ENCODE measurements around the gene DRC7. TPM values are rescaled to one million over a fixed set of nuclear protein-coding genes. Genes with fewer than 3 reads are reported as not detected.

Gene DRC7
- total RNA-seq, 1 experiment from 2014 or later: not detected

- H3K4me1 ChIP-seq (replicated peaks): no peaks in the 10 kb centered on the region
- no peaks in the 10 kb centered on the region for H3K27me3 ChIP-seq (replicated peaks)
- H3K36me3 ChIP-seq: peaks cover 8% of the 10 kb centered on the region; the same call in 1 of the 2 replicates
- no peak overlapping the region for H3K27ac ChIP-seq
- H3K9me3 ChIP-seq (replicated peaks): no peaks in the 10 kb centered on the region
- H3K4me3 ChIP-seq: no peak overlapping the region
- DNase-seq (ENCODE audit: low read depth in 1 of 2, low spot score in 2 of 2): no peak
Measured at GRCh38 chr16:57749101-57749692, 54.6 kb downstream of the DRC7 start.

- Histone ChIP-seq H3K4me1 (replicated peaks) (no peaks in the 10 kb centered on the region), H3K9me3 (replicated peaks) (no peaks in the 10 kb centered on the region), H3K27ac (no peak overlapping the region), H3K4me3 (no peak overlapping the region), H3K27me3 (replicated peaks) (no peaks in the 10 kb centered on the region), H3K36me3 (peaks cover 10% of the 10 kb centered on the region)
- DNase-seq (ENCODE audit: low read depth in 1 of 2, low spot score in 2 of 2): no peak
Measured at GRCh38 chr16:57749856-57750452, 55.3 kb downstream of the DRC7 start.

- Histone ChIP-seq H3K27ac (no peak overlapping the region), H3K36me3 (peaks cover 19% of the 10 kb centered on the region), H3K4me3 (no peak overlapping the region), H3K4me1 (replicated peaks) (no peaks in the 10 kb centered on the region), H3K9me3 (replicated peaks) (no peaks in the 10 kb centered on the region), H3K27me3 (replicated peaks) (no peaks in the 10 kb centered on the region)
- no peak for DNase-seq (ENCODE audit: low read depth in 1 of 2, low spot score in 2 of 2)
Measured at GRCh38 chr16:57750796-57751538, 56.4 kb downstream of the DRC7 start.

- Histone ChIP-seq H3K27me3 (replicated peaks) (no peaks in the 10 kb centered on the region), H3K9me3 (replicated peaks) (no peaks in the 10 kb centered on the region), H3K27ac (no peak overlapping the region), H3K4me3 (no peak overlapping the region), H3K36me3 (peaks cover 26% of the 10 kb centered on the region), H3K4me1 (replicated peaks) (no peaks in the 10 kb centered on the region; the same call in 1 of the 2 replicates)
- no peak for DNase-seq (ENCODE audit: low read depth in 1 of 2, low spot score in 2 of 2)
Measured at GRCh38 chr16:57751539-57752202, 57.1 kb downstream of the DRC7 start.

- Histone ChIP-seq H3K27me3 (replicated peaks) (no peaks in the 10 kb centered on the region), H3K4me1 (replicated peaks) (peaks cover 4% of the 10 kb centered on the region), H3K4me3 (no peak overlapping the region), H3K36me3 (peaks cover 31% of the 10 kb centered on the region), H3K27ac (no peak overlapping the region), H3K9me3 (replicated peaks) (no peaks in the 10 kb centered on the region)
- DNase-seq (ENCODE audit: low read depth in 1 of 2, low spot score in 2 of 2): no peak
Measured at GRCh38 chr16:57752203-57752580, 57.6 kb downstream of the DRC7 start.

GRCh38 chr16:57752581-57753447 is 58.2 kb downstream of the DRC7 start:
- Histone ChIP-seq H3K9me3 (replicated peaks) (no peaks in the 10 kb centered on the region), H3K4me3 (no peak overlapping the region), H3K27me3 (replicated peaks) (no peaks in the 10 kb centered on the region), H3K27ac (no peak overlapping the region), H3K4me1 (replicated peaks) (peaks cover 10% of the 10 kb centered on the region), H3K36me3 (peaks cover 37% of the 10 kb centered on the region)
- DNase-seq (ENCODE audit: low read depth in 1 of 2, low spot score in 2 of 2): no peak

GRCh38 chr16:57753448-57754353 is 59.1 kb downstream of the DRC7 start:
- Histone ChIP-seq H3K4me3 (no peak overlapping the region), H3K27ac (no peak overlapping the region), H3K36me3 (peaks cover 46% of the 10 kb centered on the region), H3K9me3 (replicated peaks) (no peaks in the 10 kb centered on the region), H3K4me1 (replicated peaks) (peaks cover 10% of the 10 kb centered on the region), H3K27me3 (replicated peaks) (no peaks in the 10 kb centered on the region)
- DNase-seq (ENCODE audit: low read depth in 1 of 2, low spot score in 2 of 2): no peak

- H3K36me3 ChIP-seq: peaks cover 54% of the 10 kb centered on the region
- DNase-seq (ENCODE audit: low read depth in 1 of 2, low spot score in 2 of 2): no peak
Measured at GRCh38 chr16:57754354-57755060, 59.9 kb downstream of the DRC7 start.

GRCh38 chr16:57755061-57755684 is 60.6 kb downstream of the DRC7 start:
- Histone ChIP-seq H3K27me3 (replicated peaks) (no peaks in the 10 kb centered on the region), H3K4me1 (replicated peaks) (peaks cover 10% of the 10 kb centered on the region), H3K36me3 (peaks cover 61% of the 10 kb centered on the region), H3K27ac (no peak overlapping the region), H3K9me3 (replicated peaks) (no peaks in the 10 kb centered on the region), H3K4me3 (no peak overlapping the region)
- no peak for DNase-seq (ENCODE audit: low read depth in 1 of 2, low spot score in 2 of 2)

More at GRCh38 chr16:57754354-57755060, 59.9 kb downstream of the DRC7 start:
- no peaks in the 10 kb centered on the region for H3K9me3 ChIP-seq (replicated peaks)
- no peaks in the 10 kb centered on the region for H3K27me3 ChIP-seq (replicated peaks)
- no peak overlapping the region for H3K4me3 ChIP-seq
- peaks cover 10% of the 10 kb centered on the region for H3K4me1 ChIP-seq (replicated peaks)
- H3K27ac ChIP-seq: no peak overlapping the region

- Histone ChIP-seq H3K27me3 (replicated peaks) (no peaks in the 10 kb centered on the region), H3K4me3 (no peak overlapping the region), H3K4me1 (replicated peaks) (peaks cover 10% of the 10 kb centered on the region), H3K27ac (no peak overlapping the region), H3K9me3 (replicated peaks) (no peaks in the 10 kb centered on the region), H3K36me3 (peaks cover 68% of the 10 kb centered on the region)
- DNase-seq (ENCODE audit: low read depth in 1 of 2, low spot score in 2 of 2): no peak
Measured at GRCh38 chr16:57755726-57756423, 61.3 kb downstream of the DRC7 start.

Measured in SJSA1 (cell line).